GM19099 (cell line): ENCODE results near the gene DENND5A.

ENCODE experiments used
- POLR2A ChIP-seq: IDR thresholded peaks from 3 replicates; pipeline ENCODE4 v1.6.1; 2011; ENCODE audit warnings: low read depth; ENCODE audit not compliant: insufficient read length; ENCODE audit errors: extremely low read depth

The DENND5A gene

GRCh38 chr11:9201372-9202162 is 63.6 kb downstream of the DENND5A start:
- TF ChIP-seq POLR2A = no peak

- no peak for TF ChIP-seq POLR2A
Observed at GRCh38 chr11:9200471-9200870, 64.7 kb downstream of the DENND5A start.

GRCh38 chr11:9193316-9193715 is 71.8 kb downstream of the DENND5A start:
- TF ChIP-seq POLR2A = no peak

GRCh38 chr11:9192561-9192960 is 72.6 kb downstream of the DENND5A start:
- no peak for TF ChIP-seq POLR2A

GRCh38 chr11:9187616-9188015 is 77.5 kb downstream of the DENND5A start:
- no peak for TF ChIP-seq POLR2A

GRCh38 chr11:9184516-9184915 is 80.6 kb downstream of the DENND5A start:
- no peak for TF ChIP-seq POLR2A

GRCh38 chr11:9182180-9182871 is 82.8 kb downstream of the DENND5A start:
- no peak for TF ChIP-seq POLR2A

GRCh38 chr11:9180784-9181183 is 84.4 kb downstream of the DENND5A start:
- no peak for TF ChIP-seq POLR2A

GRCh38 chr11:9179141-9179540 is 86.0 kb downstream of the DENND5A start:
- no peak for TF ChIP-seq POLR2A

GRCh38 chr11:9178716-9179115 is 86.4 kb downstream of the DENND5A start:
- TF ChIP-seq POLR2A = no peak

- TF ChIP-seq POLR2A = no peak
Observed at GRCh38 chr11:9177438-9178091, 87.6 kb downstream of the DENND5A start.

- no peak for TF ChIP-seq POLR2A
Observed at GRCh38 chr11:9176550-9176949, 88.6 kb downstream of the DENND5A start.

GRCh38 chr11:9176136-9176535 is 89.0 kb downstream of the DENND5A start:
- TF ChIP-seq POLR2A = no peak

- no peak for TF ChIP-seq POLR2A
Observed at GRCh38 chr11:9172389-9172788, 92.8 kb downstream of the DENND5A start.

GRCh38 chr11:9170450-9170849 is 94.7 kb downstream of the DENND5A start:
- no peak for TF ChIP-seq POLR2A
